HG03460 (cell line): ENCODE data around the gene CHI3L1.

Source experiments
- ATAC-seq: cut with Tn5 transposase; IDR thresholded peaks from one replicate; pipeline ENCODE4 v1.9.1; 2021; ENCODE audit not compliant: unreplicated experiment

CHI3L1 gene

DNA sequence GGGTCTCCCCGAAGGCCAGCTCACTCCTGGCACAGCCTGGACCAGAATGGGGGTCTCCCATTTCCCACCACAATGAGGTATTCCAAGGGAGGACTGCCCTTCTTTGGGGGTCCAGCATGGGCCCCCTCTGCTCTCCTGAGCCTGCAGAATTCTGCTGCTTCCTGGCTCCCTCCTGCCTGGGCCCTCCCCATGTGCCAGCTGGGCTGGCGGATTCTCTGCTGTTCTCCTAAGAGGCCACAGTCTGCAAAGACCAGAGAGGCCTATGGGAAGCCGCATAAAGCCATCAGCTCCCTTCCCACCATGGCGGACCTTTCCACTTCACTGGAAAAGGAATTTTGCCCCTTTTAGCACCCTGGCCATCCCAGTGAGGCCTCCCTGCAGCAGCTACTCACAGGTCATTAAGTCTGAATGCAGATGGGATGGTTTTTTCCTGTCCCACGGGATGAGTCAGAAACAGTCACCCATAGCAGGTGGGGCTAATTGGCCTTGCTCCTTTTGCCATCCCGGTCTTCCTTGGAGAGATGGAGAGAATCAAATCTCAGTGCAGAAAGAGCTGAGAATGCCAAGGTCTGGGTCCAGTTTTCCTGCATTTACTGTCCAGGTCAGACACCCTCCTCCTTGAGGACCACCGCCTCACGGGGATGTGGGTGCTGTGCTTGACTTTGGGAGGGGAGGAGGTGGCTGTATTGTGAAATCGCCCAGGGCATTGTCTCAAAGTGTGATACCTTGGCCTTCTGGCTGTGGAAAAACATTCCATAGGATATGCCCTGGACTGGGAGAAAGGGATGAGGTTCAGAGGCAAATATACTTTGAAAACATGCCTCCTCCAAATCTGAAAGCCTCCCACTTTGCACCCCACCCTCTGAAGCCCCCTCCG is 34.1 kb downstream of the CHI3L1 start:
- no peak for ATAC-seq

DNA sequence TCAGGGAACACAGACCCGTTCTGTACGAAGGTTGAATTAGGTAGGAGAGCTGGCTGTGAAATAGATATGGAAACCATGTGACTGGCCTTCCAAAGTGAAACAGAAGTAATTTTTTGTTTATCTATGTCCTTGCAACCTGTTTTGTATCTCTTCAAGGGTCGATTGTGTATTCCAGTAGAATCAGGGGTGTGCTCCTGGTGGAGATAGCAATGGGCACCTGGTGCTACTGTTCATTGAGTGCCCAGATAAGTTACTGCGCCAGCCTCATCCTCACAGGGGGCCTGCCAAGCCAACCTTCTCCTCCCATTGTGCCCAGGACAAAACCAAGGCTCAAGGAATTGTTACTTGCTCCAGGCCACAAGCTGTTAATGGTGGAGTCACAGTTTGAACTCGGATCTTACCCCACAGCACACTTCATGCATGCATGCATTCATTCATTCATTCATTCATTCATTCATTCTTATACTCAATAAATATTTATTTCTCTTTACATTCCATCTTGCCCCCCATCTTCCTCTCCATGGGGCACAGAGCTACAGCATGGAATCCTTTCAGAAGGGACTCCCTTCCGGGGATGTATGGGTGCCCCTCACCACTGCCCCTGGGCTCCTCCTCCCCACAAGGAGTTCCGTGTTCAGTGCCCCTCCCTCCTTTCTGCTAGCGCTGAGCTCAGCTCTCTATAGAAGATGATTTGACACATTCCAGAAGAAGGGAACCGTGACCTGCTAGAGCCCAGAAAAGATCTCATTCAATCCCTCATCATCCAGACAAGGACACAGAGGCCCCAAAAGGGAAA is 34.9 kb downstream of the CHI3L1 start:
- ATAC-seq = no peak

DNA sequence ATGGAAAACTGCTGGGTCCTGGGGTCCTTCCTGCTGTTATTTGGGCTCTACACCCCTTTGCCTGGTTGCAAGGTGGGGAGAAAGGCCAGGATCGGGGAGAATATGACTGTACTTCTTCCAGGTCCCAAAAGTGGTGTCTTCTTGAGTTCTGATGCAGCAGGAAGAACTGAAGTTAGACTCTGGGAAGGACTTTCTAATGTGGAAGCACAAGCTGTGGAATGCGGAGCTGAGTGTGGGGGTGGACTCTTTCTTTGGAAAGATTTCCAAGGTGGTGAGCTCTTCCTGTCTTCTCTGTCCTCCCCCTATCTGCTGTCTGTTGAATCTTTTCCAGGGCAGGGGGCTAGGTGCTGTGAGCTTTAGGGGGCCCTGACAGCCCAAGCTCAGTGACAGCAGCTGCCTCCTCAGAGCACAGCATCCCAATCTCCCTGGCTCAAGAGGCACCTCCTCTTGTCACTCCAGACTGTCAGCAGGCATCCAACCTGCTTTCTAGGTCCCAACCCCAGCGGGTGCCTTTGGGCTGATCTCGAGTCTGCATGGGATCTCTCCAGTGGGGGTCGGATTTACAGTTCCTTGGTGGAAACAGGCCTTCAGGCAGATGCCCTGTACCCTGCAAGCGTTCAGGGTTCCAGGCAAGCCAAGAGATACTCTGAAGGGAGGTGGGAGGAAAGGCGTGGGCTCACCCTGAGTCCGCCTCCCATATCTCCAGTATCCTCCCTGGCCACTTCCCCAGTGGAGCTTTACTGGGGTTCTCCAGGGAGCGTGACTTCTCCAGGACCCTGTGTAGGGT is 35.8 kb downstream of the CHI3L1 start:
- no peak for ATAC-seq

DNA sequence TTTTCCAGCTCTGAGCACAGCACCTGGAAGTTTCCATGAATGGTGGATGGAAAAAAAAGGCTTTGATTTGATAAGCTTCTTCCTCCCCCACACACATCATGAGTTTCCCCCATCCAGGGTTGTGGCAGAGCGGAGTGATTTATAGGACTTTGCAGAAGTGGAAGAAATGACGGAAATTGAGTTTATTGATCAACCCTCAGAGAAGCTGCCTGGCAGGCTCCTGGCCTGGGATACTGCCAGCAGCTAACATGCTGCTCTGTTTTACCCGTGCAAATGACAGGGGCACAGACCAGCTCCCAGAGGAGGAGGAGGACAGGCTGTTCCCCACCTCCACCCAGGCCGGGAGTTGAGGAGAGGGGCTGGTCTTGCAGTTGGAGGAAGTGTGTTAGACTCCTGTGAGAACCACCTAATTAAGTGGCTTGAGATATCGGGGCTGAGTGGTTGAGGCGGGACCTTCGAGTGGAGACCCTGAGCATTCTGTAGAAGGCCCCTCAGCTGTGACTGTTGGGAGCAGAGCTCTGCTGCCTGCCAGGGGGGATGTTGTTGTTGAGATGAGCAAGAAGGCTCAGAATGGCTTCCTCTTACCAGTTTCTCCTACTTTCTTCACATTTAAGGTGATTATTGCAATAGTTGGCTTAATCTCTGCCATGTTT is 37.2 kb downstream of the CHI3L1 start:
- ATAC-seq = no peak

DNA sequence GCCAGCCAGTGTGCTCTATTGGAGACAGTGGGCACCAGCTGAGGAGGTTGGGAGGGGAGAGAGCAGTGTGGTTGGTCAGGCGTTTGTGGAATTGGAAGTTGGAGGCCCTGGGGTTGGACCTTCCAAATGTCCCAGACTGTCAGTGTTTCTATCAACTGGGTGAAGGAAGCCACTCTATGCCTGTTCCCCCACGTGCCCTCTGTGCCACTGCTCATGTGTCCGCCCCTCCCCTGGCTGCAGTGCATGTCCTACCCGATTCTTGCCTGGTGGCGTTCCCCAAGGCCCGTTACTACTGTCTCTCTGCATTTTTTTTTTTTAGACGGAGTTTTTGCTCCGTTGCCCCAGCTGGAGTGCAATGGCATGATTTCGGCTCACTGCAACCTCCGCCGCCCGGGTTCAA is 37.9 kb downstream of the CHI3L1 start:
- ATAC-seq = no peak

DNA sequence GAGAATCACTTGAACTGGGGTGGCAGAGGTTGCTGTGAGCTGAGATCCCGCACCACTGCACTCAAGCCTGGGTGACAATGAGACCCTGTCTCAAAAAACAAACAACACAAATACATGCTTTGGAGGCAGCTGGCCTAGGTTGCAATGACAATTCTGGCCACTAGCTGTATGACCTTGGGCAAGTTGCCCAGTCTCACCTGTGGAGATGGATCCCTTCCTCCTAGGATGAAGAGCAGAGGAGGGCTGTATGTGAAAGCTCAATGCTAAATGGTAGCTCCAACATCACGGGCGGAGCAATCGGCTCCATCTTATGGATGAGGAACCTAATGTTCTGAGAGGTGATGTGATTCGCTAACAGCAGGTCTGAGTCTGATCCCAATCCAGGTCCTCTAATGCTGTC is 38.4 kb downstream of the CHI3L1 start:
- ATAC-seq = no peak

DNA sequence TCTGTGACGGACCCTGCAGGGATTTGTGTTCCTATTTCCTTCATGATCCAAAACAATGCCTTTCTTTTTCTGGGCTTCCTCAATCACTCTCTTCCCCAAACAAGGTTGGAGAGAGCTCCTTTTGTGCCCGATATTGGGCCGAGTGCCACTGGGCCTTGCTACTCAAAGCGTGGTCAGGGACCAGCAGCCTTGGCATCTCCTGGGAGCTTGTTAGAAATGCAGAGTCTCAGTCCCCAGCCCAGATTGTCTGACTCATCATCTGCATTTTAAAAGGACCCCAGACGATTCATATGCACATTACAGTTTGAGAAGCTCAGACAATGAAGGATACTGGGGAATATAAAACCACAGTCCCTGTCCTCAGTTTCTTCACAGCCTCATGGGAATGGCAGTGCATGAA is 39.1 kb downstream of the CHI3L1 start:
- no peak for ATAC-seq

DNA sequence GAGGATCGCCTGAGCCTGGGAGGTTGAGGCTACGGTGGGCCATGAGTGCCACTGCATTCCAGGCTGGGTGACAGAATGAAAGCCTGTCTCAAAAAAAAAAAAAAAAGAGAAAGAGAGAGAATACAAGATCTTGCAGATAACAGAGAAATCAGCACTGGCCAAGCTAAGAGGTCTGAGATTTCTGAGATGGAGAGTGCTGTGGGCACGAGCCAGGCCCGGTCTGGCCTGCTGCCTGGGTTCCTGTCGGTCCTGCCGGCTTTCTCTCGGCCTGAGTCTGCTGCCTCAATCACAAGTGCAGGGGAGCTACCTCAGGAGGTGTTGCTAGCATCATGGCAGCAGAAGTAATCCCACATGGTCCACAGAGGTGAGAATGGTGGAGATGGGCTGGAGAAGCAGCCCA is 40.0 kb downstream of the CHI3L1 start:
- ATAC-seq = no peak

DNA sequence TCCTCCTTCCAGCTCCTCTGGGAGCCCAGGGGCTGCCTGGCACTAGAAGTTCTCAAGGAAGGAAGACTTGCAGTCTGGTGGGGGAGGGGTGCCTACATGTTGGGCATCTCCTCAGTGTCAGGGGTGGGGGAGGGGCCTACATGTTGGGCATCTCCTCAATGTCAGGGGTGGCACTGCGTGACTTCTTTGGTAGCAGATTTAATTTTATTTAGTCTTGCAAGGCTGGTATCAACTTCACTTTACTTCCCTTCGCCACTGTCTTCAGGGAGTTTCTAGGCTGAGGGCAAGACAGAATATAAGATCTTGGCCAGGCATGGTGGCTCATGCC is 40.5 kb downstream of the CHI3L1 start:
- no peak for ATAC-seq

DNA sequence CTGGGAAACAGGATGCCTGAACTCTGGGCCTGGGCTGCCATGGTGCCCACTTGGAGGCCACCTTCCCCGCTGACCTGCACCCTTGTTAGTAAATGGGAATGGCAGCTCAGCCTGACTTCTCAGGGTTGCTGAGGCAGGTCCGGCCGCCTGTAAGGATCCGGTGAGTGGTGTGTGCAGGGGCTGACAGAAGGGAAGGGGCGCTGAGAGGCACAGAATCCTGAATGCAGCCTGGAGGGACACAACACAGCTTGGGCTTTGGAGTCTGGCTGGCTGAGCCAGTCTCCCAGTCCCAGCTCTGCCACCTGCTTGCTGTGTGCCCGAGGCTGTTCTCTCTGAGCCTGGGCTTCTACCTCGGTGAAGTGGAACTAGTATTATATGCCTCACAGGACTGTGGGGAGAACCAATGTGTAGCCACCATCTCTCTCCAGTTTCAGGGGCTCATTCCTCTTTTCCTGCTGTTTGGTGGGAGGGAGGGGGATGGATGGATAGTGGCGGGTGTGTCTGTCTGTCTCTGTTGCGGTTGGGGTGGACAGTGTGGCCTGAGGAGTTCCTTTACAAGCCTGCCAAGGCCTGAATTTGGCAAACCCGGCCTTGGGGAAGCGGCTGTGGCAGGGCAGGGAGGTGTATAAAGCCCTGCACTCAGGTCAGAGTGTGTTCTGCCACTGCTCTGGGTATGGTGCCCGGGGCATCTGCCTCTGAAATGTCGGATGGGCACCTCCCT is 41.0 kb downstream of the CHI3L1 start:
- ATAC-seq = no peak

DNA sequence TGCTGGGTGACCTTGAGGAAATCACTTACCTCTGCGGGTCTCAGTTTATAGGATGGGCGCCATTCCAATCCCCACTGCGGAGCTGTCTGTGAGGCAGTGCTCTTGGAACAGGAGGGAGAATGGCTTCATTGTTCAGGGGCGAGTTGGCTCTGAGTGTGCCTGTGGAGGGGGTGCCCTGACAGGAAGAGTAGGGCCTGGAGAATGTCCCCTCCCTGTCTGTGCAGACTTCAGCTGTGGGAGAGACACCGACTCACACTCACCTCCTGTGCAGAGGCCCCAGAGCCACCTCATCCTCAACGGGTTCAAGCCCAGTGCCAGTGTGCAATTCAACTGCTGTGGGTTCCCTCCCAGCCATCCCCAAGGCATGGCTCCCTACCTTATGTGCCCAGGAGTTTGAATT is 41.8 kb downstream of the CHI3L1 start:
- no peak for ATAC-seq

DNA sequence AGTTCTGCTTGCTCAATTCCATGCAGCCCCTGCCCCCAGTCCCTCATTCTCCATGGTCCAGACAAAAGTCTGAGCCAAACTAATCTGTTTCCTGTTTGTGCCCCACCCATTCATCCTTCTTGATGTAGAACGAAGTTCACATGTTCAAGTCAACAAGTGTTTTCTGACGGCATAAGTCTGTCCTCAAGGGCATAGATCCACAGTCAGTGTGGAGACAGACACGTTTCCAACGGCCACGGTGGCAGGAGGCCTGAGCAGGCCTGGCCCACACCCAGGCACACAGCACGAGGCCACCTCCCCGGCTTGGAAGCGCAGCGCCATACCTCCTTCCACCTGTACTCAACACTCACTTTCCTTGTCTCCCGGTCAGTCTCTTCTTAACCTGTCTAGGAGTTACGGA is 42.9 kb downstream of the CHI3L1 start:
- no peak for ATAC-seq

DNA sequence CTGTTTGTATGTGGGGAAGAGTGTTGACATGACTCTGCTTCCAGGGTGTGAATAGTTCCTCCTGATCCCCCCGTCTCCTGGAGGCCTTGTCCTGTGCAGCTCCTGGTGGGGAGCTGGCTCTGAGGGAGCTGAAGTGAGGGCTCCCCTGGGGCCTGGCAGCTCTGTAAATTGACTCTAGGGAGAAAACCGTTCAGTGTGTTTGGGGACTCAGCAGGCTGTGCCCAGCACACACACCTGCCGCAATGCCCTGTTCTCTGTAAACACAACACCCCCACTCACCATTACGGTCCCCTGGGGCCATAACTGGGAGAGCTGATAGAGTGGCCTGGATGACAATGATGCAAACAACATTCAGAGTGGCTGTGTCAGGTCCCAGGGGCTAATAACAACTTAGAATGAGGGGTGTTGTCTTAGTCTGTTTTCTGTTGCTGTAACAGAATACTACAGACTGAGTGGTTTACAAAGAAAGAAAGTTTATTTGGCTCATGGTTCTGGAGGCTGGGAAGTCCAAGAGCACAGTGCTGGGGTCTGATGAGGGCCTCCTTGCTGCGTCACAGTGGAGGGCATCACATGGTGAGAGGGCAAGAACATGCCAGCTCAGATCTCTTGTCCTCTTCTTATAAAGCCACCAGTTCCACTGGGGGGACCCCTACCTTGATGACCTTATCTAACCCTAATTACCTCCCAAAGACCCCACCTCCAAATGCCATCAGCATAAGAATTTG is 43.7 kb downstream of the CHI3L1 start:
- no peak for ATAC-seq

DNA sequence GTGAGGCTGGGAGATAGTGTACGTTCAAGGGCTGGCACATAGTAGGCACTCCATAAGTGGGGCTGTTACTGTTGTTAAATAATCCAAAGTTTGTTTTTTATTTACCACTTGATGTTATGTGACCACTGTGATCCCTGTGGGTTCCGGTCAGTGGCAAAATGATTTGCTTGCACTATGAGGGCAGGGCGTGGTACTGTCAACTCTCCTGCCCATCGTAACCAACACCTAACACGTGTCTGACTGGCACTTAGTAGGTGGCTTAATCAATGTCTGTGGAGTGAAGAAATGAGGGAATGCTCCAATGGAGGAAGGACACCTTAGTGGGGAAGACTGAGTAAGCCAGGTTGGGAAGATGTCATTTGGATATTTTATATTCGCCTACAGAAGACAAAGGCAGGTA is 44.4 kb downstream of the CHI3L1 start:
- ATAC-seq = no peak

DNA sequence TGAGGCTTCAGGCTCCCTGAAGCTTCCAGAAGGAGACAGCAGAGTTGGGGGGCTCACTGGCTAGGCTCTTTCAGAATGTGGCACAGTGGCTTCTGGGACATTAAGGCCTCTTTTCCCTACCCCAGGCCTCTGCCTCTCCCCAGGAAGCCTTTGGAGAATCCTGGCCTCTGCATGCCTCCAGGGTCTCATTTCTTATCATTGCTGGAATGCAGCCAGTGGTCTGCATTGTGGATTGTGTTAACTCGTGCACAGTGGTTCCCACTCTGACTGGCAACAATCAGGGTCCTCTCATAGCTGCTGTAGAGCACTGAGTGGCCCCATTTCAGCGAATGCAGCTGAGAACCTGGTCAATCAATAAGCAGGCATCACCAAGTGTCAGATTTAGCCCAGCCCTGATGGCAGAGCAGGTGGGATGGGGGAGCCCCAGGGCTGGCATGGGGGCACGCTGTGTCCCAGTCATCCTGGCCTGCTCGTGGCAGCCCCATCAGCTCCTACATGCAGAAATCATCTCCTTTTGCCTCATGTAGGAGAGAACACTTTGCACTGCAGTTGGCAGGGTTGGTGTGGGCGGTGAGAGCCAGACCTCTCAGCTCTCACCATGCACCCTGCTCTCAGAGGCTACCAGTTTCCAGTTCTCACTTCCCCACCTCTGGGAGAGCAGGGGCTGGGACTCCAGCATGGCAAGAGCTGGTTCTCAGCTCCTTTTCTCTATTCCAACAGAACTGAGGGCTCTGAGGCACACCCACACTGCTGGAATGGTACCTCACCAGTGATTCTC is 45.6 kb downstream of the CHI3L1 start:
- ATAC-seq = no peak

DNA sequence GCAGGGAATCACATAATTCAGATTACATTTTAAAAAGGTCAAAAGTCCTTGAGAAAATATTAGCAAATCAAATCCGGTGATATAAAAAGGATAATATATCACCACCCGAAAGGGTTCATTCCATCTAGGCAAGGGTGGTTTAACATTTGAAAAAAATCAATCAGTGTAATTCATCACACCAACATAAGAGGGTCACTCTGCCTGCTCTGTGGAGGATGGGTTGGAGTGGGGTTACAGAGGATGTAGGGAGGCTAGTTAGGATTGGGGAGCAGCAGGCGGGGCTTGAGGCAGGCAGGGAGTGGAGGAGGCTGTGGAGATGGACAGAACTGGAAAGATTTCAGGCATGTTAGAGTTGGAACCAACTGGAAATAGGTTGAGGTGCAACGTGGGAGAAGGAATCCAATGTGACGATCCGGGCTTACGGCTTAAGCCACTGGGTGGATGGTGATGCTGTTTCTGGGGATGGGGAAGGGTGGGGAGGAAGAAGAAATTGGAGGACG is 46.5 kb downstream of the CHI3L1 start:
- no peak for ATAC-seq

DNA sequence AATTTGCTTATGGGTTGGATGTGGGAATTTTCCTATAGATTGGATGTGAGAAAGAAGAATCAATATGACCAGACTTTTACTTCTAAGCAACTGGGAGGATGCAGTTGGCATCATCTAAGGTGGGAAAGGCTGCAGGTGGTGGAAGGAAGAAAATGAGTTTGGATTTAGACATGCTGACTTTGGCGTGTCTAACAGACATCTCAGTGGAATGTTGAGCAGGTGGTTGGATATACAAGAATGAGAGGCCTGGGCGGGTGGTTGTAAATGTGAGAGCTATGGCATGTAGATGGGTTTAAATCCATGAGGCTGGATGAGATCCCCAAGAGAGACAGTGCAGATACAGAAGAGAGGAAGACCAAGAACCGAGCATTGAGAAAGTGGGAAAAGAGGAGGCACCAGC is 48.4 kb downstream of the CHI3L1 start:
- no peak for ATAC-seq

DNA sequence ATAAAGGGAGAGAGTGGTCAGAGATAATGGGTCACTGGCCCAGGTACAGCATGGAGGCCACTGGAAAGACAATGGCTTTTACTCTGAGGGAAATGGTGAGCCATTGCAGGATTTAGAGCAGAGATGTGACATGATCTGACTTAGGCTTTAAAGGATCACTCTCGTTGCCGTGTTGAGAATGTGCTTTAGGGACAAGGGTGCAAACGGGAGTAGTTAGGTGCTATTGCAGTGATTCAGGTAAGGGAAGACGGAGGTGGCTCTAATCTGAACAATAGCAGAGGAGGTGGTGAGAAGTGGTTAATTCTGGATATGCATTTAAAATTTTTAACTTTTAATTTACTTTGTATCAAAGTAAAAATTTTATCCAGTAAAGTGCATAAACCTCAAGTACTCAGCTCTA is 49.2 kb downstream of the CHI3L1 start:
- ATAC-seq = no peak
